Keratinocyte (primary cell): ENCODE results near the gene TENT4B. TPM values are rescaled to one million over a fixed set of nuclear protein-coding genes. Genes with fewer than 3 reads are reported as not detected.

Experiments used
- DNase-seq: peaks from one replicate; pipeline ENCODE4 v3.0.0-alpha.2; 2011; ENCODE audit warnings: low read depth, missing footprints, low spot score
- FAIRE-seq: peaks from 2 replicates; lab custom pipeline; 2011; peaks lifted over from hg19 to GRCh38; lab: Jason Lieb, UNC
- H2AFZ ChIP-seq: 2 replicates; pipeline ENCODE4 v1.6.0; 2012; ENCODE audit warnings: low read length, control low read depth, inconsistent platforms; ENCODE audit not compliant: control insufficient read depth
- H3K27ac ChIP-seq: 2 replicates; pipeline ENCODE4 v1.5.1; 2011; ENCODE audit warnings: low read length; ENCODE audit not compliant: control insufficient read depth, insufficient read depth
- H3K27me3 ChIP-seq: 3 replicates; pipeline ENCODE4 v1.6.0; 2011; ENCODE audit warnings: low read length; ENCODE audit not compliant: control insufficient read depth, insufficient read depth; ENCODE audit errors: extremely low read depth
- H3K36me3 ChIP-seq, 2 experiments: 2 replicates in 1 of 2; 3 replicates in 1 of 2; pipeline ENCODE4 v1.5.1; 2011; ENCODE audit warnings: low read length in 2 of 2, mild to moderate bottlenecking in 1 of 2; ENCODE audit not compliant: control insufficient read depth in 2 of 2, insufficient read depth in 2 of 2; ENCODE audit errors: extremely low read depth in 1 of 2
- H3K4me1 ChIP-seq: 3 replicates; pipeline ENCODE4 v1.5.1; 2011; ENCODE audit warnings: low read length; ENCODE audit not compliant: control insufficient read depth, insufficient read depth; ENCODE audit errors: extremely low read depth
- H3K4me2 ChIP-seq: 3 replicates; pipeline ENCODE4 v1.6.0; 2011; ENCODE audit warnings: low read depth, low read length; ENCODE audit not compliant: control insufficient read depth, insufficient read depth; ENCODE audit errors: extremely low read depth
- H3K4me3 ChIP-seq, 3 experiments: fragments of 200-600 bp in 1 of 3; sonication (generic) in 1 of 3; 2 replicates in 2 of 3; 3 replicates in 1 of 3; pipeline ENCODE4 v1.5.1; 2011 to 2016; ENCODE audit warnings: low read length in 3 of 3, mild to moderate bottlenecking in 3 of 3, control low read depth in 2 of 3, inconsistent platforms in 1 of 3, low read depth in 1 of 3, mixed read lengths in 1 of 3, mixed run types in 1 of 3, moderate library complexity in 1 of 3; ENCODE audit not compliant: control insufficient read depth in 2 of 3, insufficient read depth in 2 of 3; ENCODE audit errors: extremely low read depth in 1 of 3
- H3K79me2 ChIP-seq: 2 replicates; pipeline ENCODE4 v1.6.0; 2012; ENCODE audit warnings: low read length; ENCODE audit not compliant: control insufficient read depth, insufficient read depth
- H3K9ac ChIP-seq: 3 replicates; pipeline ENCODE4 v1.6.0; 2011; ENCODE audit warnings: low read length; ENCODE audit not compliant: control insufficient read depth, insufficient read depth; ENCODE audit errors: extremely low read depth
- H3K9me1 ChIP-seq: 3 replicates; pipeline ENCODE4 v1.6.0; 2011; ENCODE audit warnings: low read length; ENCODE audit not compliant: control insufficient read depth, insufficient read depth; ENCODE audit errors: extremely low read depth
- H3K9me3 ChIP-seq: 2 replicates; pipeline ENCODE4 v1.5.1; 2012; ENCODE audit warnings: low read depth, low read length; ENCODE audit not compliant: control insufficient read depth
- H4K20me1 ChIP-seq: 3 replicates; pipeline ENCODE4 v1.6.0; 2011; ENCODE audit warnings: low read length; ENCODE audit not compliant: control insufficient read depth, insufficient read depth; ENCODE audit errors: extremely low read depth
- EZH2 ChIP-seq: IDR thresholded peaks from one replicate; pipeline ENCODE4 v1.6.1; 2012; ENCODE audit warnings: inconsistent platforms, mild to moderate bottlenecking, low read length, moderate library complexity
- dilution Hi-C: fragments of 300-500 bp; cut with MboI; formaldehyde crosslinking; loops from one replicate; pipeline ENCODE4 v1.7.0; 2020; ENCODE audit warnings: low sequenced_read_pairs; ENCODE audit not compliant: extremely low pct_ligation_motif_present
- polyA plus RNA-seq, 5 experiments: library from polyadenylated mRNA; depleted of rRNA in 3 of 5; stranded (reverse) in 3 of 5; stranded (forward) in 1 of 5; unstranded in 1 of 5; fragments of >200 nt; gene quantifications; 1 replicate in 1 of 5; 2 replicates in 3 of 5; 3 replicates in 1 of 5; pipeline versions ENCODE4 v1.2.1 to v1.2.3, GENCODE V29; 2011 to 2012; ENCODE audit warnings: missing spikeins in 2 of 5, low read depth in 1 of 5, low replicate concordance in 1 of 5
- TF ChIP-seq, protein P1 (sequence below), 3 experiments: IDR thresholded peaks in 1 of 3; conservative IDR thresholded peaks in 1 of 3; optimal IDR thresholded peaks in 1 of 3; 2 replicates in 2 of 3; 3 replicates in 1 of 3; pipeline versions ENCODE3 to v1.5.1; 2011; ENCODE audit warnings: low read length in 3 of 3, mild to moderate bottlenecking in 3 of 3, moderate library complexity in 2 of 3, control low read depth in 1 of 3, inconsistent platforms in 1 of 3; ENCODE audit not compliant: insufficient read depth in 2 of 3; ENCODE audit errors: extremely low read depth in 1 of 3

Gene TENT4B
- polyA plus RNA-seq, 1 donor (not counting 4 experiments of a cell fraction or from before 2014, with no cell fraction given) = 14.8 TPM

GRCh38 chr16:50261160-50261706 is 108.1 kb downstream of the TENT4B start:
- Histone ChIP-seq H3K36me3 (no peaks in the 10 kb centered on the region), H3K4me1 (peaks cover 19% of the 10 kb centered on the region), H3K27ac (no peak overlapping the region), H3K9me3 (no peaks in the 10 kb centered on the region), H2AFZ (no peak overlapping the region), H3K79me2 (no peaks in the 10 kb centered on the region), H3K4me3 (no peak overlapping the region), H3K9ac (no peak overlapping the region), H3K27me3 (no peaks in the 10 kb centered on the region), H3K9me1 (no peaks in the 10 kb centered on the region), H4K20me1 (no peaks in the 10 kb centered on the region), H3K4me2 (no peak overlapping the region)
- FAIRE-seq (no peak), DNase-seq (no peak)
- dilution Hi-C loops = no loop called here
- no peak for TF ChIP-seq EZH2
- TF ChIP-seq, protein P1, sequence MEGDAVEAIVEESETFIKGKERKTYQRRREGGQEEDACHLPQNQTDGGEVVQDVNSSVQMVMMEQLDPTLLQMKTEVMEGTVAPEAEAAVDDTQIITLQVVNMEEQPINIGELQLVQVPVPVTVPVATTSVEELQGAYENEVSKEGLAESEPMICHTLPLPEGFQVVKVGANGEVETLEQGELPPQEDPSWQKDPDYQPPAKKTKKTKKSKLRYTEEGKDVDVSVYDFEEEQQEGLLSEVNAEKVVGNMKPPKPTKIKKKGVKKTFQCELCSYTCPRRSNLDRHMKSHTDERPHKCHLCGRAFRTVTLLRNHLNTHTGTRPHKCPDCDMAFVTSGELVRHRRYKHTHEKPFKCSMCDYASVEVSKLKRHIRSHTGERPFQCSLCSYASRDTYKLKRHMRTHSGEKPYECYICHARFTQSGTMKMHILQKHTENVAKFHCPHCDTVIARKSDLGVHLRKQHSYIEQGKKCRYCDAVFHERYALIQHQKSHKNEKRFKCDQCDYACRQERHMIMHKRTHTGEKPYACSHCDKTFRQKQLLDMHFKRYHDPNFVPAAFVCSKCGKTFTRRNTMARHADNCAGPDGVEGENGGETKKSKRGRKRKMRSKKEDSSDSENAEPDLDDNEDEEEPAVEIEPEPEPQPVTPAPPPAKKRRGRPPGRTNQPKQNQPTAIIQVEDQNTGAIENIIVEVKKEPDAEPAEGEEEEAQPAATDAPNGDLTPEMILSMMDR (optimal IDR thresholded peaks at IDR 0.05 in 1 of 3, IDR thresholded peaks at IDR 0.05 in 1 of 3, conservative IDR thresholded peaks at IDR 0.05 in 1 of 3; ENCODE audit: extremely low read depth in 1 of 3, insufficient read depth in 2 of 3, low read length in 3 of 3) = no peak

GRCh38 chr16:50261707-50262235 is 108.7 kb downstream of the TENT4B start:
- no peaks in the 10 kb centered on the region for H3K27me3 ChIP-seq
- H3K9me3 ChIP-seq = no peaks in the 10 kb centered on the region
- no peaks in the 10 kb centered on the region for H3K79me2 ChIP-seq
- dilution Hi-C loops = no loop called here
- DNase-seq (no peak), FAIRE-seq (no peak)
- TF ChIP-seq, protein P1 (optimal IDR thresholded peaks at IDR 0.05 in 1 of 3, IDR thresholded peaks at IDR 0.05 in 1 of 3, conservative IDR thresholded peaks at IDR 0.05 in 1 of 3; ENCODE audit: extremely low read depth in 1 of 3, insufficient read depth in 2 of 3, low read length in 3 of 3) = no peak
- no peak for TF ChIP-seq EZH2
- no peaks in the 10 kb centered on the region for H4K20me1 ChIP-seq
- no peak overlapping the region for H3K27ac ChIP-seq
- H3K4me2 ChIP-seq = no peak overlapping the region
- H3K9me1 ChIP-seq = no peaks in the 10 kb centered on the region
- no peak overlapping the region for H3K4me3 ChIP-seq
- H2AFZ ChIP-seq = no peak overlapping the region
- H3K36me3 ChIP-seq = no peaks in the 10 kb centered on the region
- no peak overlapping the region for H3K9ac ChIP-seq
- H3K4me1 ChIP-seq = peaks cover 23% of the 10 kb centered on the region
